ENCODE data around the gene LPP.
A peak's percentile ranks its signal among the peaks of the same experiment; 100 is the strongest.

DNA sequence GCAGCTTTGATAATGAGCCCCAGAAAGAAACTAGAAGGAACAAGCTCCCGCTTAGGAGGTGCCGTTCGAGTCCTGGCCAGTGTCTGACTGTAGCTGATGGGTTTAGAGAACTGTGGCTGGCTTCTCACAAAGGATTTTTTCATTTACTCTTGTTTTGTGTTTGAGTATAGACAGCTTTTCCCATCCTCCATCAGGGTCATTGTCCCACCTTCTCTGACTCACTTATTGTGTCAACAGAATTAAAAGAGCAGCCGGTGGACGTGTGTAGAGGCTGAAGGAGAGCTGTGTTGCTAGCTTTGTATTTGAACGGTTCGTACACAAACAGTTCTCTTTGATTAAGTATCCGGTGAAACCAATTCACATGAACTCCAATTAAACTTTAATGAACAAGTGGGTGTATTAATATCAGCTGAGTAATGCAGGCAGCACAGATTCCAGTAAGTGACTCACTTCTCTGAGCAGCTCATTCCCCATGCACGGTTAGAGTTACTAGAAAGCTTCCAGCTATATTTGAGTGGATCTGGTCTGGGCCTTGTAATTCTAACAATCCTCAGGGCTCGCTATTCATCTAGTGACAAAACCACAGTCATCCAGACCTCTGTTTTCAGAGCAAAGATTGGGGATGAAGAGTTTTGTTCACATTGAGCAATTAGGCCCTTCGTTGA is 141.0 kb downstream of the LPP start:
- TF ChIP-seq, protein P1, sequence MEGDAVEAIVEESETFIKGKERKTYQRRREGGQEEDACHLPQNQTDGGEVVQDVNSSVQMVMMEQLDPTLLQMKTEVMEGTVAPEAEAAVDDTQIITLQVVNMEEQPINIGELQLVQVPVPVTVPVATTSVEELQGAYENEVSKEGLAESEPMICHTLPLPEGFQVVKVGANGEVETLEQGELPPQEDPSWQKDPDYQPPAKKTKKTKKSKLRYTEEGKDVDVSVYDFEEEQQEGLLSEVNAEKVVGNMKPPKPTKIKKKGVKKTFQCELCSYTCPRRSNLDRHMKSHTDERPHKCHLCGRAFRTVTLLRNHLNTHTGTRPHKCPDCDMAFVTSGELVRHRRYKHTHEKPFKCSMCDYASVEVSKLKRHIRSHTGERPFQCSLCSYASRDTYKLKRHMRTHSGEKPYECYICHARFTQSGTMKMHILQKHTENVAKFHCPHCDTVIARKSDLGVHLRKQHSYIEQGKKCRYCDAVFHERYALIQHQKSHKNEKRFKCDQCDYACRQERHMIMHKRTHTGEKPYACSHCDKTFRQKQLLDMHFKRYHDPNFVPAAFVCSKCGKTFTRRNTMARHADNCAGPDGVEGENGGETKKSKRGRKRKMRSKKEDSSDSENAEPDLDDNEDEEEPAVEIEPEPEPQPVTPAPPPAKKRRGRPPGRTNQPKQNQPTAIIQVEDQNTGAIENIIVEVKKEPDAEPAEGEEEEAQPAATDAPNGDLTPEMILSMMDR (IDR thresholded peaks at IDR 0.05): no peak
- TF ChIP-seq POLR2A (IDR thresholded peaks at IDR 0.05): peak; percentile 60

All from right lobe of liver (tissue), 4 donors.